Esophagus mucosa (tissue), 1 donor: Measurements from ENCODE around the gene PLCB1. TPM values are rescaled to one million over a fixed set of nuclear protein-coding genes. Genes with fewer than 3 reads are reported as not detected.
A peak's percentile ranks its signal among the peaks of the same experiment; 100 is the strongest.

Experiments used
- ATAC-seq: fragments of 200-7000 bp; cut with Tn5 transposase; one replicate; pipeline ENCODE4 v1.9.1; 2020
- total RNA-seq: library from RNA; stranded (reverse); gene quantifications from one replicate; pipeline ENCODE4 v1.2.4, GENCODE V29; 2023
- donor health status: DM: yes; HTN: yes; CAD: no.

Gene PLCB1
- total RNA-seq, 1 donor from 2014 or later = 2.7 TPM

- ATAC-seq = no peak
Measured at GRCh38 chr20:8735674-8736073, 603.6 kb downstream of the PLCB1 start.

- no peak for ATAC-seq
Measured at GRCh38 chr20:8740265-8740664, 608.2 kb downstream of the PLCB1 start.

DNA sequence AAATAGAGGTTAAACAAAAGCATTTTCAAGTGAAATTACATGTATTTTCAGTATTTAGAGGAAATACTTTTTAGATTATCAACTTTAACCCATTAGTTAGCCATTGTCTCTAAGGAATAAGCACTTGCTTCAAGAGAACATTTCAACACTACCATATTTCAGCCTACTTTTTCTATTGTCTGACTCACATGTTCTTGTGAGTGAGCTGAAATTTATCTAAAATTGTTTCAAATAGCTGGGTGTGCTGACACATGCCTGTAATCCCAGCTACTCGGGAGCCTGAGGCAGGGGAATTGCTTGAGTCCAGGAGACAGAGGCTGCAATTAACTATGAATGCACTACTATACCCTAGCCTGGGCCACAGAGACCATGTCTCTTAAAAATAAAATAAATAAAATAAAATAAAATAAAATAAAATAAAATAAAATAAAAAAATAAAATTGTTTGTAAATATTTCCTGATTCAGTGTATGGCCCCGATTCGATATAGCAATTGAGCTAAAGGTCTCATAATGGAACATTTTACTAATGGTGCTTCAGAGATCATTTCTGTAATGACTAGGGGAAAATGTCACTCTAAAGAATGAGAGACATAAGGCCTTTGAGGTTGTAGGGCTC, 612.3 kb downstream of the PLCB1 start:
- ATAC-seq = no peak

GRCh38 chr20:8749101-8749500, 617.0 kb downstream of the PLCB1 start:
- no peak for ATAC-seq

GRCh38 chr20:8749986-8750385, 617.9 kb downstream of the PLCB1 start:
- no peak for ATAC-seq

- ATAC-seq = no peak
Measured at GRCh38 chr20:8755340-8756118, 623.5 kb downstream of the PLCB1 start.

DNA sequence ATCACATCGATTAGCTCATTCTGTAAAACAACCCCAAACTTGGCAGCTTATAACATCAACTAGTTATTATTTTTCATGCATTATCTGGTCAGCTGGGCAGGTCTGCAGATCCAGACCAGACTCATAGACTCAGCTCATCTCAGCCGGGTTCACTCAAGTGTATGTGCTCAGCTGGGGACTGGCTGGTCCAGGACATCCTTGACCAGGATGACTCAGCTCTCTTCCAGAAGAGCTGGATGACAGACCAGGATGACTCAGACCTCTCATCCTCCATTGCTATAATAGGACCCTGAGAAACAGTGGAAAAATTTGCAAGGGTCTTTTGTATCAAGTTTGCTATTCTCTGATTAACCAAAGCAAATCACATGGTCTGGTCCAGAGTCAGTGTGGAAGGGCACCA, 624.3 kb downstream of the PLCB1 start:
- ATAC-seq = no peak

DNA sequence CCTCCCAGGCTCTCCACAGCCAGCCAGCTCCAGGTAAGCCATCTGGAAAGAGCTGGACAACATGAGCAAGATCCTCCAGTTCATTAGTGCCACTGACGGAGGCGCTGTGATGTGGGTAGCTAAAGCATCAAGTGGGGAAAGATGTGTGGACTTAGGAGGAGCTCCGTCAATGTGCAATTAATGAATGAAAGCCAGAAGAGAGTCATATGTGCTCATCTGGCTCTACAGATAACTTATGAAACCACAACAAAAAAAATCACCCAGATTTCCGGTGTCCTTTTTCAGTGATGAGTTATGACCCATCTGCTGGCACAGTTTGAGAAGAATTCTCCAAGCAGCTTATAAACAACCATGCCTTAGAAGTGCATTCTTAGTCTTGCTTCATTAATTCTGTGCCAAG, 625.1 kb downstream of the PLCB1 start:
- no peak for ATAC-seq

DNA sequence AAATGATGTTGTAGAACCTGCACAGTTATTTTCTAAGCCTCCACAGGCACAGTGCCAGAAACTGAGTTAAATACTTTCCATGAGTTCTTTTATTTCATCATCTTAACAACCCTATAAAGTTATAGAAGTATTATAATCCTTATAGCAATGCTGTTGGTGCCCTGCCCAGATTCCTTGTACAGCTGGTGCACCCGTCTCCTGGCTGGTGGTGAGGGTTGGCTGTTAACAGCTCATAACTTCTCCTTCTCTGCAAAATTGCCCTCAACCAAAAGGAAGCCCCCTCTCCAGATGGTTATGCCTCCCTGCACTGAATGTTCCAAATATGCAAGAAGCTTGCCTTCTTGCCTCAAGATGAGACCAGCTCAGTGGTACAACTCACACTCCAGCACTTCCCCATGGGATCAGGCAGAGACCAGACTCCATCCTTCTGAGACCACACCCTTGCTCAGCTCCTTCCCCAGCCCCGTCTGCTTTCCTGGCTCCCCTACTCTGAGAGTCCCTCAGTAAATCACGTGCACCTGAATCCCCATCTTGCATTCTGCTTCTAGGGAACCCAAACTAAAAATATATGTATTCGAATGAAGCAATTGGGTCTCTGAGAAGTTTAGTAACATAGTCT, 632.4 kb downstream of the PLCB1 start:
- no peak for ATAC-seq

GRCh38 chr20:8766868-8767390, 634.9 kb downstream of the PLCB1 start:
- ATAC-seq = no peak

DNA sequence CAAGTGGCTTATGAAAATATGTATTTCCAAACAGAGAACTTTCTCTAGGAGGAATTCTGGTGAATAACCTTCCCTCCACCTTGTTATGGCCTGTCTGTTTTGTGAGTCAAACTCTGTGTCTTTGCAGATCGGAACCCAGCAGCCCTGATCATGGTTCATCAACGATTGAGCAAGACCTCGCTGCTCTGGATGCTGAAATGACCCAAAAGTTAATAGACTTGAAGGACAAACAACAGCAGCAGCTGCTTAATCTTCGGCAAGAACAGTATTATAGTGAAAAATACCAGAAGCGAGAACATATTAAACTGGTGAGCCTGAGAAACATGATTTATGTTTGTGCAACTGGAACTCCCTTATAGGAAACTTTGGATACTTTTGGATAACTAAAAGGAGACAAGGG, 642.3 kb downstream of the PLCB1 start:
- ATAC-seq = no peak

DNA sequence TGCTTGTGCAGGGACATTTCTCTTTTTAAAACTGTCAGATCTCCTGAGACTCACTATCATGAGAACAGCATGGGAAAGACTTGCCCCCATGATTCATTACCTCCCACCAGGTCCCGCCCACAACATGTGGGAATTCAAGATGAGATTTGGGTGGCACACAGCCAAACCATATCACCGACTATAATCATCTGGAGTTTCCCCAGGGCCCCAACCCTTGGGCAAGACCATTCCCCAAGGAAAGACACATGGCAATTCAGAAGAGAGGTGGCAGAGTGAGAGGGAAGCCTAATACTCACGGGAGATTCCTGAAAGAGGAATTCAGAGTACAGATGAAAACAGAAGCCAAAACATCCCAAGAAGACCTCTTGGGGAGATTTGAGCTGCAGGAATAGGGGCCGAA, 645.8 kb downstream of the PLCB1 start:
- ATAC-seq = no peak

DNA sequence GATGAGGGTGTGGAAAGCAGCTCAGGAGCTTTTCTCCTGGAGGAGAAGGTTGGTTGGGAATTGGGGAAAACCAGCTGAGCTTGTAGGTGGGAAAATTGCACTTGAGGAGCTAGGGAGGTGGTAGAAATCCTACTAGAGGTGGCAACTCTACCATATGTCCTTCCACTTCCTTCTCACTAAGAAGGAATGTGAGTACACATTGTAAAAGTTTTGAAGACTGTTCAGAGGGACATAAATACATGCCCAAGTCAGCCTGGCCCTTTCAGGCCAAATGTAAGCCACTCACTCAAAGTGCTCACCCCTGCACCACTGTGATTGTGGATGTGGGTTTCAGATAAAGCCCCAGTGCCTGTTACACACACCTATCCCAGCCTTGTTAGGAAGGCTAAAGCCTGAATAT, 646.3 kb downstream of the PLCB1 start:
- ATAC-seq = no peak

GRCh38 chr20:8780915-8781314, 648.8 kb downstream of the PLCB1 start:
- ATAC-seq = no peak

DNA sequence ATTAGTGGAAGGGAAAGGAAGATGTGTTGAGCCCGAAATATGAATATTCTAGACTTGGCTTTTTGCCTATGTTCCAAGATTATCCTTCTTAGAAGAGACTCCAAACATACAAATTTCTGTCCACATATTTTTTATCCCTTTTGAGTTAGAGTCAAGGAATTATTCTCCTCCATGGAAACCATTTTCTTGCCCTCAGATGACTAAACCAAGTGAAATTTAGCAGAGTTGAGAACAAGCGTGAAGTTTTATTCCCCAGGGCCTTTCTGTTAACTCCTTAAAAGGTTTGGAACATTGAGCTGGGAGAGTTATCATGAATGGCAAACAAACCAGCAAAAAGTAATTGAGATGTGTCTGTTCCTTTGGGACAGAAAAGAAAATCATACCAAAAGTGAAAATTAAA, 650.7 kb downstream of the PLCB1 start:
- no peak for ATAC-seq

- no peak for ATAC-seq
Measured at GRCh38 chr20:8783734-8784133, 651.7 kb downstream of the PLCB1 start.

DNA sequence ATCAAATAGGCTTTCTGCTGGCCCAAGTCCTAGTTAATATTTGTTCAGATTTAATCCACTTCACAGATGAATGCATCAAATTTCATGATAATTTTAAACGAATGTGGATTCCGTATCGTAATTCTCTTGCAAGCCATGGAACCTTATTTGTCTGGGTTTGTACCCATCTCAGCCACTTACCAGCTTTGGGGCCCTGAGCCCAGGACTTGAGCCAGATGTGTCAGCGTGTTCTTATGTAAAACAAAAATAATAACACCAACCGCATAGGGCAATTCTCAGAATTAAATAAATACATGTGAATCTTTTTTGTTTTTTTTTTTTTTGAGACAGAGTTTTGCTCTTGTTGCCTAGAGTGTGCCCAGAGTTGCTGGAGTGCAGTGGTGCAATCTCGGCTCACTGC, 654.3 kb downstream of the PLCB1 start:
- no peak for ATAC-seq

GRCh38 chr20:8787090-8787489, 655.0 kb downstream of the PLCB1 start:
- no peak for ATAC-seq

GRCh38 chr20:8788275-8788674, 656.2 kb downstream of the PLCB1 start:
- no peak for ATAC-seq

DNA sequence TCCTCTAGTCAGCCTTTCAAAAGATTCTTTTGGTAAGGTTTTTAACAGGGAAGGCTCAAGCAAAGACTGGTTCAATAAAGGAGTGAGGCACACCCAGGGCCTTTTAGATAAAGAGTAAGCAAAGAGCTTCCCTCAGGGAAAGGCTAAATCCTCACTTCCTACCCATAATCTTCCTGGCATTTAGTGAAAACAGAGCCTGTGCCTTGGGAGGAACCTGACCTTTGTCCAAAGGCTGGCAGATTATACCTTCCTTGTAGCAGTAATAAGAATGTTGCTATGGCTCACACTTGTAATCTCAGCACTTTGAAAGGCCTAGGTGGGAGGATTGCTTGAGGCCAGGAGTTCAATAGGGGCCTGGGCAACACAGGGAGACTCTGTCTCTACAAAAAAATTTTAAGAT, 656.8 kb downstream of the PLCB1 start:
- no peak for ATAC-seq

DNA sequence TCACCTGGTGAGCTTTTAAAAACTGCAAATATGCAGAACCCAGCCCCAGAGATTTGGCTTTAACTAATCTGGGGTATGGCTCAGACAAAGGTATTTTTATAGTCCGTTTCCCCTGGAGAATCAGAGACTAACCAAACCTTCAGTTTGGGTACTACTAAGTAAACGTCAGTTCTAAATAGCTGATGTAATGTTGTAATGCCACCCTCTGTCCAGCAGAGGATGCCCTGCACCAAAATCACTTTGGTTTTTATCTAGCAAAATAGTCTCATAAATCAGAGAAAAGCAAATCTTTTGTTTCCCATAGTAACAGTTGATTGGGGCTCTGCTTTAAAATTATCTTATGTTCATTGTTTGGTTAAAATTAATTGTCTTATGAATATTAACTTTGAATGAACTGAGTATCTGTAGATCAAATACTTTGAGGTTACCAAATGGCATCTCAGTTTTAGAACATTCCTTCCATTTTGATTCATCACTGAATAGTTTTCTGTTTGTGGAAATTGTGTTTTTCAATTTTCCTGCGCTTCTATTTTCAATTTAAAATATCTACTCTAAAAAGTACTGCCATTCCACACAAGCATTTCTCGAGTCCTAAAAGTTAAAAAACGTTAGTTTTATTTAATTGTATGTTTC, 658.5 kb downstream of the PLCB1 start:
- peak; percentile 42 for ATAC-seq

GRCh38 chr20:8795404-8795803, 663.3 kb downstream of the PLCB1 start:
- ATAC-seq = no peak

DNA sequence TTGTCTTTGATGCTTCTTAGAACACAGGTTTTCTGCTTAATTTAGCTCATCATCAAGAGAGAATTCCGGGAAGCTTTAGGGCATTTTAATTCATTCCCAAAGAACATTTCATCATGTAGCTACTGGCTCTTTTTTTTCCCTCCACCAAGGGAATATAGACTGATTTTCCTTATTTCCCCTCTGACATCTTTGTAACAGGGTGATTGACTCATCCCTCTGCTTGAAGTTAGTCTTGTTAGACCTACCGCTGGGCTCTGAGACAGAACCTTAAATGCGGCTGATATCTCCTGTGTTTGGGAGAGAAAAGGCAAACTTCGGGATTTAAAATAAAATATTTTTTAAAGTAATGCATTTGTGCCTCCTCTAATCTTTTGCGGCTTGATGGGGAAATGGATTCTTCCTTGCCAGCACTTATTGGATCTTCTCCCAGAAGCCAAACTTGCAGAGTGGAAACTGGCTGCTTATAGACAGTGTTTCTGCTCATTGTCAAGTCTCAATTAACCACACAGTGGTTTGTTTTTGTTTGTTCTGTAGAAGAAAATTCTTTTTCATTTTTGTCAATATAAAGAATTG, 664.1 kb downstream of the PLCB1 start:
- no peak for ATAC-seq
